Stimulated activated naive CD4-positive, alpha-beta T cell treated with Interleukin-2 at 50 U/mL for 16 hours (primary cell): ENCODE data around the gene PDLIM5.
"Not testable (repeated sequence)": the region's sequence is repeated elsewhere in the genome, so short reads cannot be mapped to it uniquely, and the experiment has no call there.

Experiments used
- DNase-seq: peaks from one replicate; lab custom pipeline; 2025; lab: John Stamatoyannopoulos, UW

The PDLIM5 gene

GRCh38 chr4:94462572-94462971, 10.8 kb downstream of the PDLIM5 start:
- DNase-seq: no peak

- no peak for DNase-seq
Observed at GRCh38 chr4:94463771-94464170, 12.0 kb downstream of the PDLIM5 start.

GRCh38 chr4:94466371-94466770, 14.6 kb downstream of the PDLIM5 start:
- DNase-seq: no peak

GRCh38 chr4:94466923-94467322, 15.2 kb downstream of the PDLIM5 start:
- no peak for DNase-seq

GRCh38 chr4:94468093-94468769, 16.5 kb downstream of the PDLIM5 start:
- no peak for DNase-seq

- no peak for DNase-seq
Observed at GRCh38 chr4:94469221-94469784, 17.6 kb downstream of the PDLIM5 start.

- no peak for DNase-seq
Observed at GRCh38 chr4:94470132-94470531, 18.4 kb downstream of the PDLIM5 start.

- not testable (repeated sequence) for DNase-seq
Observed at GRCh38 chr4:94470782-94471181, 19.0 kb downstream of the PDLIM5 start.

GRCh38 chr4:94472056-94472826, 20.5 kb downstream of the PDLIM5 start:
- DNase-seq: no peak

- no peak for DNase-seq
Observed at GRCh38 chr4:94475050-94475449, 23.3 kb downstream of the PDLIM5 start.

GRCh38 chr4:94475794-94476193, 24.1 kb downstream of the PDLIM5 start:
- no peak for DNase-seq

- DNase-seq: no peak
Observed at GRCh38 chr4:94477227-94477626, 25.5 kb downstream of the PDLIM5 start.

- not testable (repeated sequence) for DNase-seq
Observed at GRCh38 chr4:94478805-94479204, 27.1 kb downstream of the PDLIM5 start.

GRCh38 chr4:94479358-94480141, 27.8 kb downstream of the PDLIM5 start:
- no peak for DNase-seq

GRCh38 chr4:94480362-94480951, 28.7 kb downstream of the PDLIM5 start:
- DNase-seq: no peak

GRCh38 chr4:94483895-94484294, 32.2 kb downstream of the PDLIM5 start:
- no peak for DNase-seq

- no peak for DNase-seq
Observed at GRCh38 chr4:94484818-94485217, 33.1 kb downstream of the PDLIM5 start.

GRCh38 chr4:94486372-94486801, 34.6 kb downstream of the PDLIM5 start:
- DNase-seq: no peak

GRCh38 chr4:94488670-94489069, 36.9 kb downstream of the PDLIM5 start:
- DNase-seq: no peak

- no peak for DNase-seq
Observed at GRCh38 chr4:94489098-94489497, 37.4 kb downstream of the PDLIM5 start.

GRCh38 chr4:94490437-94490836, 38.7 kb downstream of the PDLIM5 start:
- DNase-seq: no peak

- no peak for DNase-seq
Observed at GRCh38 chr4:94491322-94491721, 39.6 kb downstream of the PDLIM5 start.
